ENCODE measurements around the gene TLCD3B. TPM values are rescaled to one million over a fixed set of nuclear protein-coding genes. Genes with fewer than 3 reads are reported as not detected.

The TLCD3B gene
- polyA plus RNA-seq, 2 donors: 0.04 to 0.16 TPM

- H3K36me3 ChIP-seq (ENCODE audit: control insufficient read depth in 2 of 2, insufficient read depth in 2 of 2, low read length in 1 of 2): peaks cover 31 to 49% of the 10 kb centered on the region in 2 donors
- H3K27ac ChIP-seq (ENCODE audit: low read depth in 2 of 2, low read length in 1 of 2): peak overlapping the region in 1 of 2 donors; percentile 70
- 75 to 79% methylated on average over 17 of the region's 17 CpGs for WGBS, 2 donors
- H3K4me1 ChIP-seq (ENCODE audit: control insufficient read depth in 2 of 2, insufficient read depth in 2 of 2, low read length in 1 of 2): peaks cover 2 to 20% of the 10 kb centered on the region in 2 donors
- peak overlapping the region in 1 of 2 donors; percentile 13 for H3K4me3 ChIP-seq (ENCODE audit: low read depth in 1 of 2, low read length in 2 of 2)
- no peaks in the 10 kb centered on the region for H3K9me3 ChIP-seq (ENCODE audit: control insufficient read depth in 2 of 2, insufficient read depth in 1 of 2, low read depth in 1 of 2, low read length in 1 of 2)
- no peaks in the 10 kb centered on the region for H3K27me3 ChIP-seq (ENCODE audit: control insufficient read depth in 1 of 2, insufficient read depth in 2 of 2, low read length in 2 of 2)
Observed at GRCh38 chr16:30068750-30069610, 37.9 kb upstream of the TLCD3B start.

- Histone ChIP-seq H3K36me3 (ENCODE audit: control insufficient read depth in 2 of 2, insufficient read depth in 2 of 2, low read length in 1 of 2) (peaks cover 31 to 49% of the 10 kb centered on the region in 2 donors), H3K9me3 (ENCODE audit: control insufficient read depth in 2 of 2, insufficient read depth in 1 of 2, low read depth in 1 of 2, low read length in 1 of 2) (no peaks in the 10 kb centered on the region), H3K4me1 (ENCODE audit: control insufficient read depth in 2 of 2, insufficient read depth in 2 of 2, low read length in 1 of 2) (peaks cover 7 to 27% of the 10 kb centered on the region in 2 donors), H3K4me3 (ENCODE audit: low read depth in 1 of 2, low read length in 2 of 2) (peak overlapping the region in 1 of 2 donors; percentile 13), H3K27ac (ENCODE audit: low read depth in 2 of 2, low read length in 1 of 2) (peak overlapping the region in 1 of 2 donors; percentile 70), H3K27me3 (ENCODE audit: control insufficient read depth in 1 of 2, insufficient read depth in 2 of 2, low read length in 2 of 2) (no peaks in the 10 kb centered on the region)
- WGBS, 2 donors: 79 to 81% methylated on average over 9 of the region's 9 CpGs
Observed at GRCh38 chr16:30068333-30068732, 37.3 kb upstream of the TLCD3B start.

- WGBS, 2 donors: 42 to 55% methylated on average over 6 of the region's 6 CpGs
- Histone ChIP-seq H3K27ac (ENCODE audit: low read depth in 2 of 2, low read length in 1 of 2) (peak overlapping the region; percentile 7 to 98), H3K9me3 (ENCODE audit: control insufficient read depth in 2 of 2, insufficient read depth in 1 of 2, low read depth in 1 of 2, low read length in 1 of 2) (no peaks in the 10 kb centered on the region), H3K36me3 (ENCODE audit: control insufficient read depth in 2 of 2, insufficient read depth in 2 of 2, low read length in 1 of 2) (peaks cover 31 to 47% of the 10 kb centered on the region in 2 donors), H3K4me1 (ENCODE audit: control insufficient read depth in 2 of 2, insufficient read depth in 2 of 2, low read length in 1 of 2) (peaks cover 7 to 27% of the 10 kb centered on the region in 2 donors), H3K27me3 (ENCODE audit: control insufficient read depth in 1 of 2, insufficient read depth in 2 of 2, low read length in 2 of 2) (no peaks in the 10 kb centered on the region), H3K4me3 (ENCODE audit: low read depth in 1 of 2, low read length in 2 of 2) (peak overlapping the region; percentile 92 to 100)
Observed at GRCh38 chr16:30067584-30067916, 36.5 kb upstream of the TLCD3B start.

- Histone ChIP-seq H3K9me3 (ENCODE audit: control insufficient read depth in 2 of 2, insufficient read depth in 1 of 2, low read depth in 1 of 2, low read length in 1 of 2) (no peaks in the 10 kb centered on the region), H3K27me3 (ENCODE audit: control insufficient read depth in 1 of 2, insufficient read depth in 2 of 2, low read length in 2 of 2) (no peaks in the 10 kb centered on the region), H3K4me3 (ENCODE audit: low read depth in 1 of 2, low read length in 2 of 2) (peak overlapping the region; percentile 92 to 100), H3K36me3 (ENCODE audit: control insufficient read depth in 2 of 2, insufficient read depth in 2 of 2, low read length in 1 of 2) (peaks cover 31 to 46% of the 10 kb centered on the region in 2 donors), H3K27ac (ENCODE audit: low read depth in 2 of 2, low read length in 1 of 2) (peak overlapping the region; percentile 97 to 98), H3K4me1 (ENCODE audit: control insufficient read depth in 2 of 2, insufficient read depth in 2 of 2, low read length in 1 of 2) (peaks cover 7 to 27% of the 10 kb centered on the region in 2 donors)
- WGBS, 2 donors: 23 to 32% methylated on average over 21 of the region's 21 CpGs
Observed at GRCh38 chr16:30066761-30067583, 35.9 kb upstream of the TLCD3B start.

GRCh38 chr16:30065943-30066760 is 35.1 kb upstream of the TLCD3B start:
- H3K36me3 ChIP-seq (ENCODE audit: control insufficient read depth in 2 of 2, insufficient read depth in 2 of 2, low read length in 1 of 2): peaks cover 26 to 43% of the 10 kb centered on the region in 2 donors
- H3K4me3 ChIP-seq (ENCODE audit: low read depth in 1 of 2, low read length in 2 of 2): peak overlapping the region; percentile 92 to 100
- no peaks in the 10 kb centered on the region for H3K9me3 ChIP-seq (ENCODE audit: control insufficient read depth in 2 of 2, insufficient read depth in 1 of 2, low read depth in 1 of 2, low read length in 1 of 2)
- H3K27ac ChIP-seq (ENCODE audit: low read depth in 2 of 2, low read length in 1 of 2): peak overlapping the region; percentile 97 to 98
- H3K27me3 ChIP-seq (ENCODE audit: control insufficient read depth in 1 of 2, insufficient read depth in 2 of 2, low read length in 2 of 2): no peaks in the 10 kb centered on the region
- 1% methylated on average over 40 to 44 of the region's 44 CpGs for WGBS, 2 donors
- peaks cover 7 to 27% of the 10 kb centered on the region in 2 donors for H3K4me1 ChIP-seq (ENCODE audit: control insufficient read depth in 2 of 2, insufficient read depth in 2 of 2, low read length in 1 of 2)

GRCh38 chr16:30065102-30065942 is 34.3 kb upstream of the TLCD3B start, which contains the start of gene ALDOA:
Gene ALDOA (plus strand): TSS chr16:30065760. CDS start chr16:30066898, 1,138 bp downstream.
- WGBS, 2 donors: 0 to 1% methylated on average over 83 to 99 of the region's 99 CpGs
- Histone ChIP-seq H3K27ac (ENCODE audit: low read depth in 2 of 2, low read length in 1 of 2) (peak within 1 kb of the TSS; percentile 97 to 98), H3K4me1 (ENCODE audit: control insufficient read depth in 2 of 2, insufficient read depth in 2 of 2, low read length in 1 of 2) (peaks cover 7 to 30% of the 10 kb centered on the region in 2 donors), H3K4me3 (ENCODE audit: low read depth in 1 of 2, low read length in 2 of 2) (peak within 1 kb of the TSS; percentile 92 to 100), H3K9me3 (ENCODE audit: control insufficient read depth in 2 of 2, insufficient read depth in 1 of 2, low read depth in 1 of 2, low read length in 1 of 2) (no peaks in the 10 kb centered on the region), H3K27me3 (ENCODE audit: control insufficient read depth in 1 of 2, insufficient read depth in 2 of 2, low read length in 2 of 2) (no peaks in the 10 kb centered on the region), H3K36me3 (ENCODE audit: control insufficient read depth in 2 of 2, insufficient read depth in 2 of 2, low read length in 1 of 2) (peaks cover 26 to 36% of the 10 kb centered on the region in 2 donors)

- Histone ChIP-seq H3K4me1 (ENCODE audit: control insufficient read depth in 2 of 2, insufficient read depth in 2 of 2, low read length in 1 of 2) (peaks cover 7 to 27% of the 10 kb centered on the region in 2 donors), H3K27me3 (ENCODE audit: control insufficient read depth in 1 of 2, insufficient read depth in 2 of 2, low read length in 2 of 2) (no peaks in the 10 kb centered on the region), H3K27ac (ENCODE audit: low read depth in 2 of 2, low read length in 1 of 2) (peak overlapping the region; percentile 97 to 98), H3K9me3 (ENCODE audit: control insufficient read depth in 2 of 2, insufficient read depth in 1 of 2, low read depth in 1 of 2, low read length in 1 of 2) (no peaks in the 10 kb centered on the region), H3K4me3 (ENCODE audit: low read depth in 1 of 2, low read length in 2 of 2) (peak overlapping the region; percentile 53 to 64), H3K36me3 (ENCODE audit: control insufficient read depth in 2 of 2, insufficient read depth in 2 of 2, low read length in 1 of 2) (peaks cover 19 to 30% of the 10 kb centered on the region in 2 donors)
- WGBS, 2 donors: 0 to 1% methylated on average over 22 to 25 of the region's 25 CpGs
Observed at GRCh38 chr16:30064729-30065101, 33.6 kb upstream of the TLCD3B start.

- Histone ChIP-seq H3K4me3 (ENCODE audit: low read depth in 1 of 2, low read length in 2 of 2) (peak overlapping the region; percentile 53 to 64), H3K36me3 (ENCODE audit: control insufficient read depth in 2 of 2, insufficient read depth in 2 of 2, low read length in 1 of 2) (peaks cover 15 to 24% of the 10 kb centered on the region in 2 donors), H3K9me3 (ENCODE audit: control insufficient read depth in 2 of 2, insufficient read depth in 1 of 2, low read depth in 1 of 2, low read length in 1 of 2) (no peaks in the 10 kb centered on the region), H3K27ac (ENCODE audit: low read depth in 2 of 2, low read length in 1 of 2) (peak overlapping the region; percentile 97 to 98), H3K27me3 (ENCODE audit: control insufficient read depth in 1 of 2, insufficient read depth in 2 of 2, low read length in 2 of 2) (no peaks in the 10 kb centered on the region), H3K4me1 (ENCODE audit: control insufficient read depth in 2 of 2, insufficient read depth in 2 of 2, low read length in 1 of 2) (peaks cover 7 to 22% of the 10 kb centered on the region in 2 donors)
- 5 to 6% methylated on average over 27 of the region's 27 CpGs for WGBS, 2 donors
Observed at GRCh38 chr16:30063893-30064728, 33.0 kb upstream of the TLCD3B start.

All from esophagus (tissue), 2 donors.